Measurements from ENCODE around the gene KCNJ12.
"Not testable (repeated sequence)": the region's sequence is repeated elsewhere in the genome, so short reads cannot be mapped to it uniquely, and the experiment has no call there.

DNA sequence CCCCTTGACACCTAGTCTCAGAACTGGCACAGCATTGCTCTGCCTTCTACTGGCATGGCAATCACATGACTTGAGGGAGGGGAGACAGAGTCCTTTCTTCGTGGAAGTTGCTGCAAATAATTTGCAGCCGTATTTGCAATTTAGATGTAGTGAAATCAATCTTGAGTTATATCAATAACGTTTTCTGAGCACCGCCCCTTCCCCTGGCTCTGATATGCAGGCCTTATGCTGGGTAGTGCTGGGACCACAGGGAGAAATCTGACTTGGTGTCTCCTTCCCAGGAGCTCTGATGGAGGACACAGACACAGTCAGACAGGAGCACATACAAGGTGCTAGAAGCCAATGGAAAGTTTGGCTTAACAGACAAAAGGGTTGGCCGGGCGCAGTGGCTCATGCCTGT lies 35.8 kb upstream of the KCNJ12 start:
- TF ChIP-seq POLR2A (IDR thresholded peaks at IDR 0.05) = not testable (repeated sequence)
- TF ChIP-seq, protein P1, sequence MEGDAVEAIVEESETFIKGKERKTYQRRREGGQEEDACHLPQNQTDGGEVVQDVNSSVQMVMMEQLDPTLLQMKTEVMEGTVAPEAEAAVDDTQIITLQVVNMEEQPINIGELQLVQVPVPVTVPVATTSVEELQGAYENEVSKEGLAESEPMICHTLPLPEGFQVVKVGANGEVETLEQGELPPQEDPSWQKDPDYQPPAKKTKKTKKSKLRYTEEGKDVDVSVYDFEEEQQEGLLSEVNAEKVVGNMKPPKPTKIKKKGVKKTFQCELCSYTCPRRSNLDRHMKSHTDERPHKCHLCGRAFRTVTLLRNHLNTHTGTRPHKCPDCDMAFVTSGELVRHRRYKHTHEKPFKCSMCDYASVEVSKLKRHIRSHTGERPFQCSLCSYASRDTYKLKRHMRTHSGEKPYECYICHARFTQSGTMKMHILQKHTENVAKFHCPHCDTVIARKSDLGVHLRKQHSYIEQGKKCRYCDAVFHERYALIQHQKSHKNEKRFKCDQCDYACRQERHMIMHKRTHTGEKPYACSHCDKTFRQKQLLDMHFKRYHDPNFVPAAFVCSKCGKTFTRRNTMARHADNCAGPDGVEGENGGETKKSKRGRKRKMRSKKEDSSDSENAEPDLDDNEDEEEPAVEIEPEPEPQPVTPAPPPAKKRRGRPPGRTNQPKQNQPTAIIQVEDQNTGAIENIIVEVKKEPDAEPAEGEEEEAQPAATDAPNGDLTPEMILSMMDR (IDR thresholded peaks at IDR 0.05) = not testable (repeated sequence)
